8988T (cell line): ENCODE results near the gene POLA2.

Source experiments
- DNase-seq: peaks from one replicate; pipeline ENCODE4 v3.0.0; 2011

Gene POLA2

GRCh38 chr11:65341856-65342255 is 80.1 kb downstream of the POLA2 start:
- DNase-seq, result no peak
